ENCODE data around the gene TOR4A. TPM values are rescaled to one million over a fixed set of nuclear protein-coding genes. Genes with fewer than 3 reads are reported as not detected.

Gene TOR4A
- total RNA-seq, 1 donor from 2014 or later = 16.3 TPM

- peak overlapping the region; percentile 80 for H3K4me3 ChIP-seq
Observed at GRCh38 chr9:137298401-137299202, 21.1 kb downstream of the TOR4A start.

DNA sequence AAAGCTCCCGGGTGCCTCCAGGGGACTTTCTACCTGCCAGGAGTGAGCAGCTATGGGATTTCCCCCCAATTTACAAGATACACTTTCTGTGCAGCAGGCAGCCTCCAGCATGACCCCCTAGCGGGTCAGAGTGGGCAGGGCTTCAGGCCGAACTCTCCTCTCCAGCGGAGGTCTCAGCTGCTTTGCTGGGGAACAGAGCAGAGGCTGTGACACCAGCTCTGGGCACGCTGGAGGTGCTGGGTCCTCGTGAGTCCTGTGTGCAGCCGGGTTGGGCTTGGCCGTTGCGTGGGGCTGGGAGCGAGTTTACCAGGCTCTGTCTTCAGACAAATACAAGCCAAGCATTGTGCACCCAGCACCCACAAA lies 21.7 kb downstream of the TOR4A start:
- peaks cover 57% of the 10 kb centered on the region for H3K27me3 ChIP-seq (ENCODE audit: low read depth)
- H3K27ac ChIP-seq (replicated peaks) = peak overlapping the region; percentile 92
- DNase-seq = no peak
- H3K4me3 ChIP-seq = peak overlapping the region; percentile 80
- no peaks in the 10 kb centered on the region for H3K36me3 ChIP-seq
- intact Hi-C loops (cut with micrococcal nuclease) = loop anchor here (5.0 kb wide), 1 partner anchor 108 kb away; no protein-coding TSS in a partner anchor
- H3K4me1 ChIP-seq = peaks cover 84% of the 10 kb centered on the region
- peaks cover 4% of the 10 kb centered on the region for H3K9me3 ChIP-seq (replicated peaks)
- TF ChIP-seq, protein P1, sequence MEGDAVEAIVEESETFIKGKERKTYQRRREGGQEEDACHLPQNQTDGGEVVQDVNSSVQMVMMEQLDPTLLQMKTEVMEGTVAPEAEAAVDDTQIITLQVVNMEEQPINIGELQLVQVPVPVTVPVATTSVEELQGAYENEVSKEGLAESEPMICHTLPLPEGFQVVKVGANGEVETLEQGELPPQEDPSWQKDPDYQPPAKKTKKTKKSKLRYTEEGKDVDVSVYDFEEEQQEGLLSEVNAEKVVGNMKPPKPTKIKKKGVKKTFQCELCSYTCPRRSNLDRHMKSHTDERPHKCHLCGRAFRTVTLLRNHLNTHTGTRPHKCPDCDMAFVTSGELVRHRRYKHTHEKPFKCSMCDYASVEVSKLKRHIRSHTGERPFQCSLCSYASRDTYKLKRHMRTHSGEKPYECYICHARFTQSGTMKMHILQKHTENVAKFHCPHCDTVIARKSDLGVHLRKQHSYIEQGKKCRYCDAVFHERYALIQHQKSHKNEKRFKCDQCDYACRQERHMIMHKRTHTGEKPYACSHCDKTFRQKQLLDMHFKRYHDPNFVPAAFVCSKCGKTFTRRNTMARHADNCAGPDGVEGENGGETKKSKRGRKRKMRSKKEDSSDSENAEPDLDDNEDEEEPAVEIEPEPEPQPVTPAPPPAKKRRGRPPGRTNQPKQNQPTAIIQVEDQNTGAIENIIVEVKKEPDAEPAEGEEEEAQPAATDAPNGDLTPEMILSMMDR (IDR thresholded peaks at IDR 0.05; ENCODE audit: borderline replicate concordance) = no peak

More at GRCh38 chr9:137298401-137299202, 21.1 kb downstream of the TOR4A start:
- Histone ChIP-seq H3K27me3 (ENCODE audit: low read depth) (peaks cover 62% of the 10 kb centered on the region), H3K36me3 (no peaks in the 10 kb centered on the region), H3K9me3 (replicated peaks) (peaks cover 6% of the 10 kb centered on the region), H3K27ac (replicated peaks) (peak overlapping the region; percentile 92), H3K4me1 (peaks cover 83% of the 10 kb centered on the region)
- TF ChIP-seq, protein P1 (IDR thresholded peaks at IDR 0.05; ENCODE audit: borderline replicate concordance) = no peak
- DNase-seq = no peak
- intact Hi-C loops (cut with micrococcal nuclease) = loop anchor here (5.0 kb wide), 1 partner anchor 109 kb away; no protein-coding TSS in a partner anchor

DNA sequence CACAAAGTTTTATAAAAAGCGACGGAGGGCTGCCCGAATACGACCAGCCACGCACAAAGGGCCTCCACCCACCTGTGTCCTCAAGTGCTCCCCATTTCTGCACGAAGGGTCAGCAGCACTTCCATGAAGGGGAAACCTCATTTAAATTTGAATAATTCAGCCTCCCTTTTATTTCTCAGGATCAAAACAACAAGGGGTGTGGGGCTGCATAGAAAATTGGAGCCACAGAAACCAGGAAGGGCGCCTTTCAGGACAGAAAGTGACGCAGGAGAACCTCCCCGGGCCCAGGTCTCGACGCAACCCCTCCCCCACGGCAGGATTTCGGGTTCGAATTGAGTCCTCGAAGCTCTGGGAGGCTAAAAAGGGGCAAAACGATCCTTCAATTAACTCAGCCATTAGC lies 22.4 kb downstream of the TOR4A start:
- H3K27me3 ChIP-seq (ENCODE audit: low read depth) = peaks cover 53% of the 10 kb centered on the region
- peak; percentile 23 for DNase-seq
- H3K27ac ChIP-seq (replicated peaks) = peak overlapping the region; percentile 92

DNA sequence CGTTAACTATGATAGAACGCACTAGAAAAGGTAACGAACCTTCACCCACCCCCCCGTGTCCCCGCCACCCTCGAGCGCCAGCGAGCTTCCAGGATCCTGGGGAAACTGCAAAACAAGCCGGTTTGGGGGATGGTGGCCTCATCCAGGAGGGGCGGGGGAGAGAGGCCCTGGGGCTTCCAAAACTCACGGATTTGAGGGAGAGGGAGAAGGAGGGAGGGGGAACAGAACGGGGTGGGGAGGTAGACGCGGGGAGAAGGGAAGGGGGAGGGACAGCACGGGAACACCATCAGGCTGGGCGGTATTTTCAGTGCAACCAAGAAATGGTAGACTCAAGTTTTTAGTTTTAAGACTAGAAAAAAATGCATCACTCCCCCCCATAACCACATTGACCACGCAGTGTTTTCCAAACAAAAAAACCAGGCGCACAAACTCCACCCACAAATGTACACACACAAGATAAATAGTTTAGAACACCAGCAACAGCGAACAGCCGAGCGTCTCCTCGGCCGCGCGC lies 23.1 kb downstream of the TOR4A start:
- H3K36me3 ChIP-seq = no peaks in the 10 kb centered on the region
- intact Hi-C loops (cut with micrococcal nuclease) = no loop called here
- DNase-seq = peak; percentile 21
- H3K4me3 ChIP-seq = peak overlapping the region; percentile 80
- peak overlapping the region; percentile 92 for H3K27ac ChIP-seq (replicated peaks)
- H3K9me3 ChIP-seq (replicated peaks) = no peaks in the 10 kb centered on the region
- TF ChIP-seq, protein P1 (IDR thresholded peaks at IDR 0.05; ENCODE audit: borderline replicate concordance) = no peak
- H3K4me1 ChIP-seq = peaks cover 88% of the 10 kb centered on the region
- peaks cover 55% of the 10 kb centered on the region for H3K27me3 ChIP-seq (ENCODE audit: low read depth)

More for the DNA sequence above, 22.4 kb downstream of the TOR4A start:
- Histone ChIP-seq H3K4me1 (peaks cover 85% of the 10 kb centered on the region), H3K36me3 (no peaks in the 10 kb centered on the region), H3K9me3 (replicated peaks) (no peaks in the 10 kb centered on the region), H3K4me3 (peak overlapping the region; percentile 80)
- intact Hi-C loops (cut with micrococcal nuclease) = loop anchor here (5.0 kb wide), 1 partner anchor 107 kb away; no protein-coding TSS in a partner anchor
- TF ChIP-seq, protein P1 (IDR thresholded peaks at IDR 0.05; ENCODE audit: borderline replicate concordance) = no peak

GRCh38 chr9:137301081-137301947 lies 23.8 kb downstream of the TOR4A start:
- H3K4me1 ChIP-seq = peaks cover 90% of the 10 kb centered on the region

More at GRCh38 chr9:137301081-137301947, 23.8 kb downstream of the TOR4A start:
- H3K27ac ChIP-seq (replicated peaks) = peak overlapping the region; percentile 92
- peaks cover 55% of the 10 kb centered on the region for H3K27me3 ChIP-seq (ENCODE audit: low read depth)
- H3K9me3 ChIP-seq (replicated peaks) = no peaks in the 10 kb centered on the region
- H3K4me3 ChIP-seq = peak overlapping the region; percentile 80
- TF ChIP-seq, protein P1 (IDR thresholded peaks at IDR 0.05; ENCODE audit: borderline replicate concordance) = peak; percentile 45
- no peaks in the 10 kb centered on the region for H3K36me3 ChIP-seq
- peak; percentile 34 for DNase-seq
- intact Hi-C loops (cut with micrococcal nuclease) = no loop called here
